GM19035 (cell line): ENCODE data around the gene TMEM130.
A peak's percentile ranks its signal among the peaks of the same experiment; 100 is the strongest.
"Not testable (repeated sequence)": the region's sequence is repeated elsewhere in the genome, so short reads cannot be mapped to it uniquely, and the experiment has no call there.

ENCODE experiments used
- ATAC-seq: cut with Tn5 transposase; IDR thresholded peaks from one replicate; pipeline ENCODE4 v1.9.1; 2021; ENCODE audit not compliant: unreplicated experiment

Gene TMEM130

DNA sequence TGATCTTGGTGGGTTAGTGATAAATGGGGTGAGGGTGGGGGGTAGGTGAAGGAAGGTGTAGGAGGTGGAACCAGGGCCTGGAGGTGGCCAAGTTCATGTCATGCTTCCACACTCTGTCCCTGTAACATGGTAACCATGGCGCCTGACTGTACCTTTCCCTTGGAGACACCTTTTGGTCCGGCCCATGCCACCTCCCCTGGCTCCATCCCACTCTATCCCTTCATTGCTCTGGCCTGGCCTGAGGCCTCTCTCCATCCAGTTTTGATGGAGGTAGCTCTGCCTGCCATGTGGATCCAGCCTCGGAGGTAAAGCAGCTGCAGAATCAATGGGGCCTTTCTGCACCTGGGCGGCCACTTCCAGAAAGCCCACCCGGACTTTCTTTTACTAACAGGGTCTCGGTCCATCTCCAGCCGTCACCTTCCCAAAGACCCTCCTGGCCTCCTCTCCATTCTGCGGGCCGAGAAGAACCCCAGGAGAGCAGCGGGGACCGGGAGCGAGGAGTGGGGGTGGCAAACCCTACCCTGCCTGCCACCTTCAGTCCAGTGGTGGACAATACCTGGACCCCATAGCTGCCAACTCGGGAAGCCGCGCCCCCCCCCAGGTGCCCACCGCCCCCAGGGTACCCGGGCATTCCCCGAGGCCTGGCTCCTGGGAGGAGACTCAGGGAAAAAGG lies 8.0 kb upstream of the TMEM130 start:
- no peak for ATAC-seq

DNA sequence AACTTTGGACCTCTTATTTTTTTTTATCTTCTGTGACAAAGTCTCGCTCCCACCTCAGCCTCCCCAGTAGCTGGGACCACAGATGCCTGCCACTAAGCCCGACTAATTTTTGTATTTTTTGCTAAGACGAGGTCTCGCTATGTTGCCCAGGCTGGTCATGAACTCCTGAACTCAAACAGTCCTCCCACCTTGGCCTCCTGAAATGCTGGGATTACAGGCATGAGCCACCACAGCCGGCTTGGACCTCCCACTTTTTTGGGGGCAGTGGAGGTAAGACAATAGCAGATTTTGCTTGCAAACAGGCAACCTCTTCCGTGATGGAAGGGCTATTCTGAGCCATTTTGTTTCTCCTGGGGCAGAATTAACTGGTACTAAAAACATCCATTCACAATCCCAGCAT lies 7.3 kb upstream of the TMEM130 start:
- no peak for ATAC-seq

DNA sequence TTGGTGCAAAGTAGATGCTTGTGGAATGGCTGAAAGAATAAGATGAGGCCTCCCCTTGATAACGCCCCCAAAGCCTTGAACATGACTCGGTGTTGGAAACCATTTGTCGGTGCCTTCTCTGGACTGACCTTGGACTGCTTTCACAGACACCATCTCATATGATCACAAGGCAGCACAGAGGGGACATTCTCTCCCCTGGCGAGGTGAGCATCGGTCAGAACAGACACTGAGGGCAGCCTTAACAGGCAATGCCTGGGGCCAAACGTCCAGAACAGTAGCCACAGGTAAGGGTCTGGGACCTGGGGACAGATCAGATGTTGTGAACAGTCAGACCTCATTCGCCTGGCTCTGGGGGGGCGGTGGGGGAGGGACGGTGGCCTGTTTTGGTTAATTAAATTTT lies 5.7 kb upstream of the TMEM130 start:
- no peak for ATAC-seq

DNA sequence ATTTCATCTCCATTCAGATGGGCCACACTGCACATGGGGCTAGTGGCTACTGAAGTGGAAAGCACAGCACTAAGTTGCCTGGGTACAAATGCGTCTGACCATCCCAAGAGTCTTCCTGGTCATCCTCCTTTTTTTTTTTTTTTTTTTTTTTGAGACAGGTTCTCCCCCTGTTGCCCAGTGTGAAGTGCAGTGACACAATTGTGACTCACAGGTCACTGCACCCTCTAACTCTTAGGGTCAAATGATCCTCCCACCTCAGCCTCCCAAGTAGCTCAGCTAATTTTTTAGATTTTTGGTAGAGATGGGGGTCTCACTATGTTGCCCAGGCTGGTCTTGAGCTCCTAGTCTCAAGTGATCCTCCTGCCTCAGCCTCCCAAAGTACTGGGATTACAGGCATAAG lies 5.1 kb upstream of the TMEM130 start:
- ATAC-seq = no peak

DNA sequence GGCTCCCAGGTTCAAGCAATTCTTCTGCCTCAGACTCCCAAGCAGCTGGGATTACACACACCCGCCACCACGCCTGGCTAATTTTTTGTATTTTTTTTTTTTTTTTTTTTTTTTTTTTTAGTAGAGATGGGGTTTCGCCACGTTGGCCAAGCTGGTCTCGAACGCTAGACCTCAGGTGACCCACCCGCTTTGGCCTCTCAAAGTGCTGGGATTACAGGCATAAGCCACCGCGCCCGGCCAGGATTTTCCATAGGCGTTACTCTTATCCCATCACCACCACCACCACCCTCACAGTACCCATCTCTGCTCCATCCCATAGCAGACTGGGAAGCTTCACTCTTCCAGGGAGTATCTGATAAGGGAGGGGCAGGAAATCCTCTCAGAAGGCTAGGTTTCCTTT lies 3.8 kb upstream of the TMEM130 start:
- ATAC-seq = not testable (repeated sequence)

DNA sequence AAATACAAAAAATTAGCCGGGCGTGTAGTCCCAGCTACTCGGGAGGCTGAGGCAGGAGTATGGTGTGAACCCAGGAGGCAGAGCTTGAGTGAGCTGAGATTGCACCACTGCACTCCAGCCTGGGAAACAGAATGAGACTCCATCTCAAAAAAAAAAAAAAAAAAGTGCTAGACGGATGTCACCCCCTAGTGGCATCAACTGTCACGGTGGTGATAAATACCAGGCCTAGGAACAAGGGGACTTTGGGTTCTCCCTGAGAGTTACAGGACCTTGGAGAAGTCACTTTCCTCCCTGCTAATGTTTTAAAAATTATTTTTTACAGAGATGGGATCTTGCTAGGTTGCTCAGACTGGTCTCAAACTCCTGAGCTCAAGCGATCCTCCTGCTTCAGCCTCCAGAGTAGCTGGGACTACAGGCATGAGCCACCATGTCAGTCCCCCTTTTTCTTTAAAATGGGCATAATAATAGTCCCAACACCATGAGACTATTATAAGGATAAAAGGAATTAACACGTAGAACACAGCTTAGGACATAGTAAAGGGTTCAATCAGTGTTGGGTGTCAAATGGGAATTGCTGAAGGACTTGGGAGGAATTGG lies 2.6 kb upstream of the TMEM130 start:
- ATAC-seq = no peak

DNA sequence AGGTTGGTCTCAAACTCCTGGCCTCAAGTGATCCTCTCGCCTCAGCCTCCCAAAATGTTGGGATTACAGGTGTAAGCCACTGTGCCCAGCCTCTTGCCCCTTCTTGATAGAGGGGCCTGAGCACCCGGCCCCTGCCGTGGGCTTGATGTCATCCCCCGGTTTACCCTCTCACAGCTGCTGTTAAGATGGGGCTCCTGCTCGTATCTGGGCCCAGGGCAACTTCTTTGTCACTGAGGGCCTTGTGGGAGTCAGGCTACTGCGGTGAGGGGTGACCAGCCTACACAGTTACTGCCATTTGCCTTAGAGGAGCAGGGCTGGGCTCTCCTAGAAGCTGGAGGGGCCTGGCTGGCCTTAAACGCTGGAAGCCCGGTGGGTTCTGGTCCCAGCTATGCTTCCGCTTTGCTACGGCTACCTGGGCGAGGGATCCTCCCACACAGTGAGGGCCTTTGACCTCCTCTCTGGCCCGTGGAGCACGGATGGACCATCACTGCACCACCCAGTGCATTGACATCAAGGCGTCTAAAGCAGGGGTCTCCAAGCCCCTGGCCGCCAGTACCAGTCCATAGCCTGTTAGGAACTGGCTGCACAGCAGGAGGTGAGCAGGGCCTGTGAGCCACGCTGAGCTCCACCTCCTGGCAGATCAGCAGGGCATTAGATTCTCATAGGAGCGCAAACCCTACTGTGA lies 1.1 kb upstream of the TMEM130 start:
- ATAC-seq = no peak

DNA sequence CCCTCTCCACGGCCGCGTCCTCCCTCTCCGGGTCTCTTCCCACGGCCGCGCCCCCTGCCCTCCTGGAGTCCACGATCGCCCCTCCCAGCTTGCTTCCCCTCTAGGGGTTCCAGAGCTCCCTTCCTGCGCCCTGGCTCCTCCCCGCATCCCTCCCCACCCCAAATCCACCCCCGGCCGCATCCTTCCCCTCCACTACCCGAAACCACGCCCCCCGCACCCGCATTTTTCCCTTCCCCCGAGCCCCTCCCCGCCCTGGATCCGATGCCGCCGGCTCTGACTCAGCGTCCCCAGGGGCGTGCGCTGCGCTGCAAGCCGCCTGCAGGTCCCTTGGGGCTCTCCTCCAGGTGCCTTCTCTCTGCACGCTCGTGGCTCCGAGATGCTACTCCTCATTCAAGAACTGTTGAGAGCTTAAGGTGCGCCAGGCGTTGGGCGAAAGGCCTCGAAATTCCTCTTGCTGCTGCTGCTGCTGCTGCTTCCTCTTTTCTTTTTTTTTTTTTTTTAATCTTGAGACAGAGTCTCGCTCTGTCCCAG lies 372 bp upstream of the TMEM130 start:
- ATAC-seq = peak; percentile 72

DNA sequence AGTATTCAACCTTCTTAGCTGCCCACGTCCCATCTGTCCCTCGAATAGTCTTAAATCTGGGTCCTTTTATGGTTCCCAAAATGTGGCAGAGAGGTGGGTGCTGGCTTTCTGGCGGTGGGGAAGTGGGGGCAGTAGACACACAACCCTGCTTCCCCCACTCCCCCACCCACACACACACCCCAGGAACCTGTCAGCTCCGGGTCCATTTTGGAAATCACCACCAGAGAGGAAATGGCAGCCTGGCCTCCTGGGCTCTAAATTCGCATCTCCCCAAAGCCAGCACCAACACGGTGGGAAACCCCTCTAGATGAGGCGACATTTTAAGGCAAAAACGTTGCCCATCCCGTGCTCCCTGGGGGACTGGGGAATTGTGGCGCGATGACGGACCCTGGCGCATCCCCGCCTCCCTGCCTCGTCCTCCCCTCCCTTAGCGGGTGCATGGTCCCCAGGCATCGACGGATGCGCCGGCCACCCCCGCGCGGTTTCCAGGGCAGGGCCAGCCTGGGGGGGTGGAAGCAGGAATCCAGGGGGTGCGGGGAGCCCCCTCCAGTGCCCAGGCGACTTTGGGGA lies 702 bp downstream of the TMEM130 start:
- ATAC-seq = no peak

DNA sequence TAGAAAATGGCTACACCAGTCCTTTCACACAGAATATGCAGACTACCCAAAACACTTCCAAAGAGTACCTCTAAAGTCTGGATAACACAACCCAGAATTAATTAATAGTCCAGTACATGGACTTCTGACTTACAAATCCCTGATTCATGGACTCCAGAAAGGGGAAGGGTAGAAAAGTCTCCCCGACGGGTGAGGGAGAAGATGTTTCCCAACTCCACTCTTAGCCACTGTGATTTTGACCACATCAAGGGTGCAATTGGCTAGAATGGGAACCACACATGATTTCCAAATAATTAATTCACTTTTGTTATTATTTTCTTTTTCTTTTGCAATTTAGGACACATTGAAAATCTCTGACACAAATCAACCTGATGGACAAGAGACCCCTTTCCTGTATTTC lies 1.4 kb downstream of the TMEM130 start:
- ATAC-seq = no peak

DNA sequence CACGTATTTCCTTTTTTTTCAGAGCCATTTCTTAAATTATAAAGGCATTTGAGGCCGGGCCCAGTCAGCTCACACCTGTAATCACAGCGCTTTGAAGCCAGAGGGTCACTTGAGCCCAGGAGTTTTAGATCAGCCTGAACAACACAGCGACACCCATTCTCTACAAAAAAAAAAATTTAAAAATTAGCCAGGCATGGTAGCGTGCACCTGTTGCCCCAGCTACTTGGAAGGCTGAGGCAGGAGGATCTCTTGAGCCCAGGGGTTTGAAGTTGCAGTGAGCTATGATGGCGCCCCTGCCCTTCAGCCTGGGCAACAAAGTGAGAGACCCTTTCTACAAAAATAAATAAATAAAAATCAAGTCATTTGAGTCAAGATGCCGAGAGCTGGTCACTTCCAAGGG lies 3.0 kb downstream of the TMEM130 start:
- no peak for ATAC-seq

DNA sequence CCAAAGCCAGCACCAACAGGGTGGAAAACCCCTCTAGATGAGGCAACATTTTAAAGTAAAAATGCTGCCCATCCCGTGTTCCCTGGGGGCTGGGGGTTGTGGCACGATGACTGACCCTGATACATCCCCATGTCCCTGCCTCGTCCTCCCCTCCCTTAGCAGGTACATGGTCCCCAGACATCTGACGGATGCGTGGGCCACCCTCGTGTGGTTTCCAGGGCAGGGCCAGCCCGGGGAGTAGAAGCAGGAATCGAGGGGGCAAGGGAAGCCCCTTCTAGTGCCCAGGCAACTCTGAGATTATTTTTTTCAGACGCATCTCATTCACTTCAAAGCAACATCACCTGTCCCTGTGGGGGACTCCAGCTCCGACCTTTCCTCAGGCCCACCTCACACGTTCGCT lies 3.5 kb downstream of the TMEM130 start:
- ATAC-seq = no peak

DNA sequence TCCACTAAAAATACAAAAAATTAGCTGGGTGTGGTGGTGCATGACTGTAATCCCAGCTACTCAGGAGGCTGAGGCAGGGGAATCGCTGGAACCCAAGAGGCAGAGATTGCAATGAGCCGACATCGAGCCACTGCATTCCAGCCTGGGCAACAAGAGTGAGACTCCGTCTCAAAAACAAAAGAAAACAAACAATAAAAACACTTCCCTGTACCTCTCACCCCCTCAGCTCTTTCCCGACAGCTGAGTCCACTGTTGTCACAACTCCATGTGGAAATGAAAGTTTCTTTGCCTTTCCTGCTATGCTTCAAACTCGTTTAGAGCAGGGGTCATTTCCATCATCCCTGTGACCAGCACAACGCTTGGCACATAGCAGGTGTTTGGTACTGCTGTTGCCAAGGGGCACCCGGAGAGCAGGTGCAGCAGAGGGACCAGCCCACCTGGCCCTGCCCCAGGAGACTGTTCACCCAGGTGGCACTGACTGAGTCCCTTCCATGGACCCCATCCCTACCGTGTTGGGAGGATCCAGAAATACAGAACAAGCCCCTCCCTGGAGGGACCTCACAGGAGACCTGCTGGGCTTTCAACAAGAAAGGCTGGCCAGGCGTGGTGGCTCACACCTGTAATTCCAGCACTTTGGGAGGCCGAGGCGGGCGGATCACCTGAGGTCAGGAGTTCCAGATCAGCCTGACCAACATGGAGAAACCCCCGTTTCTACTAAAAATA lies 4.9 kb downstream of the TMEM130 start:
- ATAC-seq = no peak

DNA sequence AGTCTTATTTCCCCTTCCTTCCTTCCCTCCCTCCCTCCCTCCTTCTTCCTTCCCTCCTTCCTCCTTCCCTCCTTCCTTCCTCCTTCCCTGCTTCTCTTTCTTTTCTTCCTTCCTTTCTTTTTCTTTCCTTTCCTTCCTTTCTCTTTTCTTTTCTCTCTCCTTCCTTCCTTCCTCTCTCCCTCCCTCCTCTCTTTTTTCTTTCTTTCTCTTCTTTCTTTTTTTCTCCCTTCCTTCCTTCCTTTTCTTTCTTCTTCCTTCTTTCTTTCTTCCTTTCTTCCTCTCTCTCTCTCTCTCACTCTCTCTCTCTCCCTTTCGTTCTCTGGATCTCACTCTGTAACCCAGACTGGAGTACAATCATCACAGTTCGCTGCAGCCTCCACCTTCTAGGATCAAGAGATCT lies 6.2 kb downstream of the TMEM130 start:
- ATAC-seq = no peak

DNA sequence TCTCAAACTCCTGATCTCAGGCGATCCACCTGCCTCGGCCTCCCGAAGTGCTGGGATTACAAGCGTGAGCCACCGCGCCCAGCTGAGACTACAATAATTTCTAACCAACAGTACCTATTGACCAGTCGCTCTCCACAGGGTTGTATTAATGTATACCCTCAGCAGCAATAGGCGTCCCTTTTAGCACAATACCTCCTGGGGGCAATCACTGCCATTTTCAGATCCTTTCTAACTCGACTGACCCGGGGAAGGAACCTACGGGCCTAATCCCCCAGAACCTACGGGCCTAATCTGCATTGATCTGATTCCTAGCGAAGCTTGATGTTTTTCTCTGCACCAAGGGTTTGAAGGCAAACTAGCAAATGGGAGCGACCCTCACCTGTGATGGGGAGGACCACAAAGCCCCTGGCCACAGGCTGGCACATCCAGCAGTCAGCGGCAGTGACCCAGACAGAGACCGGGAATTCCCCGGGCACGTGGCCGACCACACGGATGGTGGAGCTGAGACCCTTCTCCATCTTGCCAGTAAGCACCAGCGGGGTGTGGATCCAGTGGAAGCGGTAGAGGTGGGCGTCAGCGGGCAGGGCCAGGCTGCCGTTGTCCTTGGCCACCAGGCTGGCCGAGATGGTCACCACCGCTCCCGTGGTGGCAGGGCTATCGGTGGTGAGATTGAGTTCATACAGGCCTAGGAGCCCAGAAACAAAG lies 6.9 kb downstream of the TMEM130 start:
- ATAC-seq = no peak

DNA sequence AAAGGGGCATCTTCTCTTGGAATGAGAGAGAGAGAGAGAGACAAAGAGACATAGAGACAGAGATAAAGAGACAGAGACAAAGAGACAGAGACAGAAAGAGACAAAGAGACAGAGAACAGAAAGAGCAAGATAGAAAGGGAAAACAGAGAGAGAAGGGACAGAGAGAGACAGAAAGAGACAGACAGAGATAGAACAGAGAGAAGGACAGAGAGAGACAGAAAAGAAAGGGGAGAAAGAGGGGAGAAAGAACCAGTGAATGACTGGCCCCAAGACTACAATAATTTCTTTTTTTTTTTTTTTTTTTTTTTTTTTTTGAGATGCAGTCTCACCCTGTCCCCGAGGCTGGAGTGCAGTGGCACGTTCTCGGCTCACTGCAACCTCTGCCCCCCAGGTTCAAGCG lies 7.6 kb downstream of the TMEM130 start:
- no peak for ATAC-seq

DNA sequence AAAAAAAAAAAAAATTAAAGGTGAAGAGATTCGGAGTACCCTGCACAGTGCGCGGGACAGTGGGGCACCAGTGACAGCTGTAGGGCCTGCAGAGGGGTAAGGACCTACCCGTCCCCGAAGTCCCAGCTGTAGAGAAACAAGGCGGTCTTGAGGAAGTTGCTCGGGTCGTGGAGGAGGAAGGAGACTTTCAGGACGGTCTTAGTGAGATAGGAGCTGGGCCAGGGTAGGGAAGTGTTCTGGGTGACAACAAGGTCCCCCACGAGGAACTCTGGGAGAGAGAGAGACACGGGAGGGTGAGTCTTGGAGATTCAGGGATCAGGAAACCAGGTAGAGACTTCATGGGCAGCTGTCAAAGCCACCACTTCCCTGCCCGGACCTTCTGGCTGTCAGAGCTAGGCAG lies 9.7 kb downstream of the TMEM130 start:
- ATAC-seq = no peak

DNA sequence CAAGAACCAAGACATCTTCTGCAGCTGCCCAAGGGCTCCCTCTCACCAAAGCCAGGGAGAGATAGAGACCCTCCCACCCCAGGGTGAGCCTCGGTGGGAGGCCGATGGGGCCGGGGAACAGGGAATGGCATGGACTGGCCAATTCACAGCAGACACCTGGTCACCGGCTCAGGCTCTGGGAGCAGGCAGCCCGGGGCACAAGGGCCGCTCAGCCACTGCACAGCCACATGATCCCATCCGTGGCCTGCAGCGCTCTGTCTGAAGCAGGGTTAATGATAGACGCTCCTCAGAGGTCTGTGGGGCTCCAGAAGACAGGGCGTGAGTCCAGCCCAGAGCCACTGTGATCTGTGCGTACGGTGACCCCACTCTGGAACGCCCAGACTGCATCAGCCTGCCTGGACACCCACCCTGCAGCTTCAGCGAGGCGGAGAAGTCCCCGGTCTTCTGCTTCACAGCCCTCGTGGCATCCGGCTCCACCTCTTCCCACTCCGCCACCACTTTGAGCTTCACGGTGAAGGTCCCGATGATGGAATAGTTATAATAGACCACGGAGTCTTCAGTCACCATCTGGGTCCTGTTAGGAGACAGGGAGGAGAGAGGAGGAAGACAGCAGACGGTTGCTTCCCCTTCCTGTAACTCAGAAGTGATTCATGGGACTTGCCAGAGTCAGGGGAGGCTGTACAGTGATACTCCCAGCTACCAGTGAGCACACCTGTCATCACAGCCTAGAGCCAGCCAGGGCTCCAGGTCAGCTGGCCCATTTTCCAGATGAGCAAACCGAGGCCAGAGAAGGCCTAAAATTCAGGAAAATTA lies 14.0 kb downstream of the TMEM130 start:
- ATAC-seq = no peak

DNA sequence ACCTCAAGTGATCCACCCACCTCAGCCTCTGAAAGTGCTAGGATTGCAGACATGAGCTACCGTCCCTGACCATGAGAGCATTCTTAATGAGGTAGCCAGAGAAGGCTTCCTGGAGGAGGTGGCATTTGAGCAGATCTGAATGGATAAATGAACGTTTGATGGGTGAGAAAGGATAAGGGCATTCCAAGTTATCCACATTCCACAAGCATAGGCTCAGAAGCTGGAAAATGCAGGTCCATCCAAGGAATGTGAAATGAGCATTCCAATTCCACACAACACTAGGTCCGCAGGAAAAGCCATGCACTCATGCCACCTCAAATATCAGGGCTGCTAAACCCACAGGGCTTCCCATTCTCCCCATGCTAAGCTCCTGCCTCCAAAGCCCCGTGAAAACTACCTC lies 17.0 kb downstream of the TMEM130 start:
- ATAC-seq = no peak

DNA sequence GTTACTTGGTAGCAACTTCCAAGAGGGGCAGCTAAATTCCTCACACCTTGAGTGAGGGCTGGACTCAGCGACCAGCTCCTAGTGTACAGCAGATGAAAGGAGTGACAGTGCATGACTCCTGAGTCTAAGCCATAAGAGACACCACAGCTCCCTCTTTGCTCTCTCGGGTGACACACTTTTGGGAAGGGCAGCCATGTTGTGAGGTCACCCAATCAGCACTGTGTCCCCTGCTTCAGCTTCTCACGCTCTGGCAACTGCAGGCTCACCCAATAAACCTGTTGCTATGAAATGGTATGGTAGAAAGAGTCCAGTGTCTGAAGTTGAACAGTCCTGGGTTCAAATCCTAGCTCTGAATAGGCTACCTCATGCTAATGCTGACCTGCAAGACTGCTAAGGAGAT lies 20.9 kb downstream of the TMEM130 start:
- no peak for ATAC-seq
